ENCODE results near the gene UBE2K. TPM values are rescaled to one million over a fixed set of nuclear protein-coding genes. Genes with fewer than 3 reads are reported as not detected.
A peak's percentile ranks its signal among the peaks of the same experiment; 100 is the strongest.
"Not testable (repeated sequence)": the region's sequence is repeated elsewhere in the genome, so short reads cannot be mapped to it uniquely, and the experiment has no call there.

UBE2K gene
- total RNA-seq, 2 experiments from 2014 or later: 82.3 to 86.5 TPM

DNA sequence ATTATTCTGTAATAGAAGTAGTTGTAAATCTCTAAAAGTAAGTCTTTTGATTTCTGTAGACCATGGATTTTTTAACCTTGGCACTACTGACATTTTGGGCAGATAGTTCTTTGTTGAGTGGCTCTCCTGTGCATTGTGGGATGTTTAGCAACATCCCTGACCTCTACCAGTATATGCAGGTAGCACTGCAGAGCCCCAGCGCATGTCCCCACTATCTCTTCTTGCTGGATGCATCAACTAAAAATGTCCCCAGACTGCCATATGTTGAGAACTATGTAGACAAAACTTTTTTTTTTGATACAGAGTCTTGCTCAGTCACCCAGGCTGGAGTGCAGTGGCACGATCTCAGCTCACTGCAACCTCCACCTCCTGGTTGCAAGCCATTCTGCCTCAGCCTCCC is 4.8 kb downstream of the UBE2K start:
- no peak overlapping the region for H3K4me3 Mint-ChIP-seq
- H3K9me3 Mint-ChIP-seq: no peaks in the 10 kb centered on the region
- peaks cover 42% of the 10 kb centered on the region for H3K36me3 Mint-ChIP-seq (ENCODE audit: low read depth)
- ChIA-PET CTCF (no interaction called here), POLR2A (interaction anchor here (0.7 kb wide), 2 partner anchors 108 to 657 kb away, joined by 3 read pairs; no protein-coding TSS in a partner anchor)
- H3K27ac Mint-ChIP-seq: peak overlapping the region; percentile 6
- H3K27me3 Mint-ChIP-seq: no peaks in the 10 kb centered on the region
- H3K4me1 Mint-ChIP-seq: peaks cover 34% of the 10 kb centered on the region
- DNase-seq: no peak

DNA sequence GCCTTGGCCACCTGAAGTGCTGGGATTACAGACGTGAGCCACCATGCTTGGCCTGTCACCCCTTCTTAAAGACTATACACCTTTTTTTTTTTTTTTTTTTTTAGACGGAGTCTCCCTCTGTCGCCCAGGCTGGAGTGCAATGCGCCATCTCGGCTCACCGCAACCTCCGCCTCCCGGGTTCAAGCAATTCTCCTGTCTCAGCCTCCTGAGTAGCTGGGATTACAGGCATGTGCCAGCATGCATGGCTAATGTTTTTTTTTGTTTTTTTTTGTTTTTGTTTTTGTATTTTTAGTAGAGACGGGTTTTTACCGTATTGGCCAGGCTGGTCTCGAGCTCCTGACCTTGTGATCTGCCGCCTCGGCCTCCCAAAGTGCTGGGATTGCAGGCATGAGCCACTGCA is 6.9 kb downstream of the UBE2K start:
- DNase-seq, H3K27ac Mint-ChIP-seq, H3K9me3 Mint-ChIP-seq, H3K27me3 Mint-ChIP-seq, H3K4me3 Mint-ChIP-seq, POLR2A ChIA-PET: not testable (repeated sequence)
- peaks cover 45% of the 10 kb centered on the region for H3K4me1 Mint-ChIP-seq
- CTCF ChIA-PET: interaction anchor here (0.7 kb wide), 1 partner anchor 271 kb away, joined by 3 read pairs; no protein-coding TSS in a partner anchor
- peaks cover 29% of the 10 kb centered on the region for H3K36me3 Mint-ChIP-seq (ENCODE audit: low read depth)

DNA sequence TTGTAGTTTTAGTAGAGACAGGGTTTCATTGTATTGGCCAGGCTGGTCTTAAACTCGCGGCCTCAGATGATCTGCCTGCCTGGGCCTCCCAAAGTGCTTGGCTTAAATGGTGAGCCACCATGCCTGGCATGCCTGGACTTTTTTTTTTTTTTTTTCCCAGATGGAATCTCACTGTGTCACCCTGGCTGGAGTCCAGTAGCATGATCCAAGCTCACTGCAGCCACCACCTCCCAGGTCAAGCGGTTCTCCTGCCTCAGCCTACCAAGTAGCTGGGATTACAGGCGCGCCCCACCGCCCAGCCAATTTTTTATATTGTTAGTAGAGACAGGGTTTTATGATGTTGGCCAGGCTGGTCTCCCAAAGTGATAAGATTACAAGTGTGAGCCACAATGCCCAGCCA is 8.4 kb downstream of the UBE2K start:
- H3K4me1 Mint-ChIP-seq: peaks cover 38% of the 10 kb centered on the region
- H3K4me3 Mint-ChIP-seq: no peak overlapping the region
- H3K9me3 Mint-ChIP-seq: no peaks in the 10 kb centered on the region
- H3K36me3 Mint-ChIP-seq (ENCODE audit: low read depth): peaks cover 25% of the 10 kb centered on the region
- ChIA-PET CTCF (no interaction called here), POLR2A (interaction anchor here (1.0 kb wide), 1 partner anchor 15 kb away, joined by 3 read pairs; no protein-coding TSS in a partner anchor)
- DNase-seq: no peak
- H3K27ac Mint-ChIP-seq: peak overlapping the region; percentile 3
- H3K27me3 Mint-ChIP-seq: no peaks in the 10 kb centered on the region

DNA sequence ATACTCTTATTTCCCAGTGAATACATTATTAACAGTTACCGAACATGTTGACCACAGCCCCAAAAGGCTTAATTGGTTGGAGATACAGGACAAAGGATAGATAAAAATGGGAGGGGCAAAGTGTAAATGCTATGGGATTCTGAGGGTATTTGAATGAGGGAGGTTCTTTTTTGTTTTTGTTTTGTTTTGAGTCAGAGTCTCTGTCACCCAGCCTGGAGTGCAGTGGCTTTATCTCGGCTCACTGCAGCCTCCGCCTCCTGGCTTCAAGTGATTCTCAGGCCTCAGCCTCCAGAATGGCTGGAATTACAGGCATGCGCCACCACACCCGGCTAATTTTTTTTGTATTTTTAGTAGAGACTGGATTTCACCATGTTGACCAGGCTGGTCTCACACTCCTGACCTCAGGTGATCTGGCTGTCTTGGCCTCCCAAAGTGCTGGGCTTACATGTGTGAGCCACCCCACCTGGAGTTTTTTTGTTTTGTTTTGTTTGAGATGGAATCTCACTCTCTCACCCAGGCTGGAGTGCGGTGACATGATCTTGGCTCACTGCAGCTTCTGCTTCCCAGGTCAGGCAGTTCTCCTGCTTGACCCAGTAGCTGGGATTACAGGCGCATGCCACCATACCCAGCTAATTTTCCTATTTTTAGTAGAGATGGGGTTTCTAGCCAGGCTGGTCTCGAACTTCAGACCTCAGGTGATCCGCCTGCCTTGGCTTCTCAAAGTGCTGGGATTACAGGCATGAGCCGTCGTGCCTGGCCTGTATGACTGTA is 9.0 kb downstream of the UBE2K start:
- ChIA-PET CTCF (no interaction called here), POLR2A (interaction anchor here (1.0 to 1.3 kb wide), 2 partner anchors 9 to 14 kb away, joined by 3 to 7 read pairs; partner anchors contain the start of gene UBE2K)
- Mint-ChIP-seq H3K4me3 (no peak overlapping the region), H3K27me3 (no peaks in the 10 kb centered on the region), H3K36me3 (ENCODE audit: low read depth) (peaks cover 25% of the 10 kb centered on the region), H3K4me1 (peaks cover 42% of the 10 kb centered on the region), H3K9me3 (no peaks in the 10 kb centered on the region), H3K27ac (peak overlapping the region; percentile 3)
- no peak for DNase-seq

DNA sequence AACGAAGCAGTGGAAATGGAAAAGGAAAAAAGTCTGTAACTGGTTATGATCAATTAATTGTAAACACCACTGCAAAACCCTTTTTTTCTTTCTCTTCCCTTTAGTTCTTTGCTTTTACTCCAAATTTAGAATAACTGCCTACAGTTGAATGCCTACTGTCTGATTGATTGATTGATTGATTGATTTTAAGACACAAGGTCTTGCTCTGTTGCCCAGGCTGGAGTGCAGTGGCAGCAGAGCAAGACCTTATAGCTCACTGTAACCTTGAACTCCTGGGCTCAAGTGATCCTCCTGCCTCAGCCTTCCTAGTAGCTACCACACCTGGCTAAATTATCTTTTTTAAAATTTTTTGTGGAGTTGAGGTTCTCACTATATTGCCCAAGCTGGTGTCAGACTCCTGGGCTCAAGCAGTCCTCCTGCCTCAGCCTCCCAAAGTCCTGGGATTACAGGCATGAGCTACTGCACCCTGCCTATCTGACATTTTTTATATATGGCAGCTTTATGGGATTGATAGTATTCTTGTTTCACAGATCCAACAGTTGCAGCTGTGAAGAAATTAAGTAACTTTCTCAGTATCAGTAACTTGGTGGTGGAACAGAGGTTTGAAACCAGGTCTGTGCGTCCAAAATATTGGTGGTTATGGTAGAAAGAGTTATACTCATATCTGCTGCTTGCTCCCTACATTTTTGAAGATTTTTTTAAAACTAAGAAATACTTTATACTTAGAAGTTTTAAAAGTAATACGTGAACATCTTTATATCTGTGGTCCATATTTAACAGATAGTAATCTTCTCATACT is 12.4 kb downstream of the UBE2K start:
- Mint-ChIP-seq H3K4me1 (peaks cover 48% of the 10 kb centered on the region), H3K27me3 (no peaks in the 10 kb centered on the region), H3K9me3 (no peaks in the 10 kb centered on the region), H3K36me3 (ENCODE audit: low read depth) (peaks cover 18% of the 10 kb centered on the region), H3K4me3 (no peak overlapping the region), H3K27ac (no peak overlapping the region)
- CTCF ChIA-PET: interaction anchor here (1.0 kb wide), 1 partner anchor 12 kb away, joined by 5 read pairs; no protein-coding TSS in a partner anchor
- no peak for DNase-seq
- POLR2A ChIA-PET: interaction anchor here (1.8 kb wide), 1 partner anchor 12 kb away, joined by 8 read pairs; the partner anchor contains the start of gene UBE2K

DNA sequence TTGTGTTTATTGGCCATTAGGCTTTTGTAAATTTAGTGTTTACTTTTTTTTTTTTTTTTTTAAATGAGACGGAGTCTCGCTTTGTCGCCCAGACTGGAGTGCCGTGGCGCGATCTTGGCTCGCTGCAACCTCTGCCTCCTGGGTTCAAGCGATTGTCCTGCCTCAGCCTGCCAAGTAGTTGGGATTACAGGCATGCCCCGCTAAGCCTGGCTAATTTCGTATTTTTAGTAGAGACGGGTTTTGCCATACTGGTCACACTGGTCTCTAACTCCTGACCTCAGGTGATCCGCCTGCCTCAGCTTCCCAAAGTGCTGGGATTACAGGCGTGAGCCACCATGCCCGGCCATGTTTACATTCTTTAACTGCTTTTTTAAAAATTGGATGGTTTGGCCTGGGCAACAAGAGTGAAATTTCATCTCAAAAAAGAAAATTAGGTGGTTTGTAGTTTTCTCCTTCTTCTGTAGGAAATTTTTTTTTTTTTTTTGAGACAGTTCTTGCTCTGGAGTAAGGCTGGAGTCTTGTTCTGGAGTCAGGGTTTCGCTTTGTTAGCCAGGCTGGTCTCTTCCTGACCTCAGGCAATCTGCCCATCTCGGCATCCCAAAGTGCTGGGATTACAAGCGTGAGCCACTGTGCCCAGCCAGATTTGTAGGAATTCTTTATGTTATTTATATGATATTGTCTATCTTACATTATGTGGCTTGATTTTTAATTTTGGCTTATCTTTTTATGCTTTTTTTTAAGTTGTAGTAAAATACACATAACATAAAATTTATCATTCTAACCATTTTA is 15.1 kb downstream of the UBE2K start:
- peaks cover 53% of the 10 kb centered on the region for H3K4me1 Mint-ChIP-seq
- POLR2A ChIA-PET: interaction anchor here (1.9 kb wide), 1 partner anchor 15 kb away, joined by 6 read pairs; the partner anchor contains the start of gene UBE2K

DNA sequence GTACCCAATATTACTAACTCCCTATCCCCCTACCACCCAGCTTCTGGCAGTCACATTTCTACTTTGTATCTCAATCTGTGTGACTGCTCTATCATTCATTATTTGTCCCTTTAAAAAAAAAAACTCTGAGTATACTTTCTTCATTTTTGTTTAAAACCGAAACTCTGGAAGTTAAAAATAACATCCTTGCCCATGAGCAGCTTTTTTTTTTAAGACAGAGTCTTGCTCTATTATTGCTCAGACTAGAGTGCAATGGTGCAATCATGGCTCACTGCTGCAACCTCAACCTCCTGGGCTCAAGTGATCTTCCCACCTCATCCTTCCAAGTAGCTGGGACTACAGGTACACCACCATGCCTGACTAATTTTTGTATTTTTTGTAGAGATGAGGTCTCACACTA is 15.8 kb downstream of the UBE2K start:
- H3K4me1 Mint-ChIP-seq: peaks cover 51% of the 10 kb centered on the region
- no peaks in the 10 kb centered on the region for H3K9me3 Mint-ChIP-seq
- CTCF ChIA-PET: no interaction called here
- H3K4me3 Mint-ChIP-seq: no peak overlapping the region
- H3K27me3 Mint-ChIP-seq: no peaks in the 10 kb centered on the region
- DNase-seq: no peak
- POLR2A ChIA-PET: interaction anchor here (1.9 kb wide), 1 partner anchor 16 kb away, joined by 6 read pairs; the partner anchor contains the start of gene UBE2K
- H3K36me3 Mint-ChIP-seq (ENCODE audit: low read depth): peaks cover 28% of the 10 kb centered on the region
- H3K27ac Mint-ChIP-seq: no peak overlapping the region

More for the DNA sequence above, 15.1 kb downstream of the UBE2K start:
- no peaks in the 10 kb centered on the region for H3K27me3 Mint-ChIP-seq
- H3K4me3 Mint-ChIP-seq: no peak overlapping the region
- no peak for DNase-seq
- H3K36me3 Mint-ChIP-seq (ENCODE audit: low read depth): peaks cover 27% of the 10 kb centered on the region
- H3K9me3 Mint-ChIP-seq: no peaks in the 10 kb centered on the region
- CTCF ChIA-PET: no interaction called here
- H3K27ac Mint-ChIP-seq: no peak overlapping the region

DNA sequence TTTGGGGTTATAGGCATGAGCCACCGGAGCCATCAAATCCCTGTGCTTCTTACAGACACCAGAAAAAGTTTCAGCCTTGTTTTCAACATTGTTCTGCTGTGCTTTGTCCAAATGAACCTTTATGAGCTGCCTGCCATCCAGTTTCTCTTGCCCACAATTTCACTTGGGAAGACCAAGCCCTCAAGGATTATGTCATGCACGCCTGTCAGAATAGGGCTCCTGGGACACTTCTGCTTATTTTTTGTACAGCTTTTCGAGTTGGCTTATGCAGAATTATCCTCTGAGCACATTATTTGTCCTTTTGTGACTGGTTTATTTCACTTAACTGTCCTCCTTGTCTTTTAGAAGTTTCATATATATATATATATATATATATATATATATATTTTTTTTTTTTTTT is 16.2 kb downstream of the UBE2K start:
- H3K27me3 Mint-ChIP-seq: no peaks in the 10 kb centered on the region
- H3K27ac Mint-ChIP-seq: no peak overlapping the region

DNA sequence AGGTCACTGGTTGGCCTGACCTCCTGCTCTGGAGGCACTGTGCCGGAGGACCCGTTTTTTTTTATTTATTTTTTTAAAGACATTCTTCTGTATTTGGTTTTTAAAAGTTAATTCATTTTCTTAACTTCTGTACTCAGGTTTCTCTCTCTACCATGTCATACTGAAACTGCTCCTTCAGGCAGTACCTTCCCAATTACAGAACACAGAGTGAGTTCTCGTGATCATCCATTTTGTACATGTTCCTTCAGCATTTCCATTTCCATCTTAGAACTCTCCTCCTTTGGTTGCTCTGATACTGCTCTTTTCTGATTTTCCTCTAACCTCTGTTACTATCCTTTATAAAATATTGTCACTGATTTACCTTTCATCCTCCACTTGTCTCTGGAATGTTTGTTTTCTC is 17.9 kb downstream of the UBE2K start:
- no peaks in the 10 kb centered on the region for H3K9me3 Mint-ChIP-seq
- CTCF ChIA-PET: no interaction called here
- peaks cover 34% of the 10 kb centered on the region for H3K36me3 Mint-ChIP-seq (ENCODE audit: low read depth)
- peaks cover 56% of the 10 kb centered on the region for H3K4me1 Mint-ChIP-seq
- POLR2A ChIA-PET: no interaction called here
- no peaks in the 10 kb centered on the region for H3K27me3 Mint-ChIP-seq
- H3K27ac Mint-ChIP-seq: no peak overlapping the region
- H3K4me3 Mint-ChIP-seq: no peak overlapping the region
- DNase-seq: no peak

More for the DNA sequence above, 16.2 kb downstream of the UBE2K start:
- peaks cover 51% of the 10 kb centered on the region for H3K4me1 Mint-ChIP-seq
- DNase-seq: no peak
- H3K36me3 Mint-ChIP-seq (ENCODE audit: low read depth): peaks cover 28% of the 10 kb centered on the region
- ChIA-PET POLR2A (interaction anchor here (1.9 kb wide), 1 partner anchor 16 kb away, joined by 6 read pairs; the partner anchor contains the start of gene UBE2K), CTCF (no interaction called here)
- H3K9me3 Mint-ChIP-seq: no peaks in the 10 kb centered on the region
- no peak overlapping the region for H3K4me3 Mint-ChIP-seq

DNA sequence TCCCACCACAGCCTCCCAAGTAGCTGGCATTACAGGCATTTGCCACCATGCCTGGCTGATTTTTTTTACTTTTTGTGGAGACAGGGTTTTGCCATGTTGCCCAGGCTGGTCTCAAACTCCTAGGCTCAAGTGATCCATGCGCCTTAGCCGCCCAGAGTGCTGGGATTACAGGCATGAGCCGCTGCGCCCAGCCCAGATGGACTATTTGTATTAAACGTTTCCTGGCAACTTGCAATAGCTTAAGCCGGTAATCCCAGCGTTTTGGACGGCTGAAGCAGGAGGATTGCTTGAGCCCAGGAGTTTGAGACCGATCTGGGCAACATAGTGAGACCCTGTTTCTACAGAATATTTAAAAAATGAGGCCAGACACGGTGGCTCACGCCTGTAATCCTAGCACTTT is 18.4 kb downstream of the UBE2K start:
- Mint-ChIP-seq H3K9me3 (no peaks in the 10 kb centered on the region), H3K27me3 (no peaks in the 10 kb centered on the region), H3K36me3 (ENCODE audit: low read depth) (peaks cover 37% of the 10 kb centered on the region), H3K27ac (no peak overlapping the region), H3K4me1 (peaks cover 56% of the 10 kb centered on the region), H3K4me3 (no peak overlapping the region)
- no peak for DNase-seq
- ChIA-PET POLR2A (no interaction called here), CTCF (no interaction called here)

DNA sequence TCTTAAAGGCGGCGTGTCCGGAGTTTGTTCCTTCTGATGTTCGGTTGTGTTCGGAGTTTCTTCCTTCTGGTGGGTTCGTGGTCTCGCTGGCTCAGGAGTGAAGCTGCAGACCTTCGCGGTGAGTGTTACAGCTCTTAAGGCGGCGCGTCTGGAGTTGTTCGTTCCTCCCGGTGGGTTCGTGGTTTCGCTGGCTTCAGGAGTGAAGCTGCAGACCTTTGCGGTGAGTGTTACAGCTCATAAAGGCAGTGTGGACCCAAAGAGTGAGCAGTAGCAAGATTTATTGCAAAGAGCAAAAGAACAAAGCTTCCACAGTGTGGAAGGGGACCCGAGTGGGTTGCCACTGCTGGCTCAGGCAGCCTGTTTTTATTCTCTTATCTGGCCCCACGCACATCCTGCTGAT is 19.8 kb downstream of the UBE2K start:
- CTCF ChIA-PET: not testable (repeated sequence)
- peaks cover 34% of the 10 kb centered on the region for H3K36me3 Mint-ChIP-seq (ENCODE audit: low read depth)

DNA sequence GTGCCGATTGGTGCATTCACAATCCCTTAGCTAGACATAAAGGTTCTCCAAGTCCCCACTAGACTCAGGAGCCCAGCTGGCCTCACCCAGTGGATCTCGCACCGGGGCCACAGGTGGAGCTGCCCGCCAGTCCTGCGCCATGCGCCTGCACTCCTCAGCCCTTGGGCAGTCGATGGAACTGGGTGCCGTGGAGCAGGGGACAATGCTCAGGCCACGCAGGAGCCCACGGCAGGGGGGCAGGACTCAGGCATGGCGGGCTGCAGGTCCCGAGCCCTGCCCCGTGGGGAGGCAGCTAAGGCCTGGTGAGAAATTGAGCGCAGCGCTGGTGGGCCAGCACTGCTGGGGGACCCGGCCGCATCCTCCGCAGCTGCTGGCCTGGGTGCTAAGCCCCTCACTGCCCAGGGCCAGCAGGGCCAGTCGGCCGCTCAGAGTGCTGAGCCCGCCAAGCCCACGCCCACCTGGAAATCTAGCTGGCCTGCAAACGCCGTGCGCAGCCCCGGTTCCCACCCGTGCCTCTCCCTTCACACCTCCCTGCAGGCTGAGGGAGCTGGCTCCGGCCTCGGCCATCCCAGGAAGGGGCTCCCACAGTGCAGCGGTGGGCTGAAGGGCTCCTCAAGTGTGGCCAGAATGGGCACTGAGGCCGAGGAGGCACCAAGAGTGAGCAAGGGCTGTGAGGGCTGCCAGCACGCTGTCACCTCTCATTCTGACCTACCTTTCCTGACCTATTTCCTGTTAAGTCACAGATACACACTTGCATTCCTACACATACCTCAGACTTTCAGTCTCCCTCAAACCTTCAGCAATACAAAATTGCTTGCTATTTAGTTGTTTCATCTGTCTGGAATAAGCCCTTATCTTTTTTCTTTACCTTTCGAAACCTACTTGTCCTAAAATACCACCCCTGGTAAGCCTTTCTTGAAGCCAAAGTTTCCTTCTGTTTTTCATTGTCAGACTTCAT is 20.7 kb downstream of the UBE2K start:
- DNase-seq: no peak
- Mint-ChIP-seq H3K4me3 (no peak overlapping the region), H3K4me1 (peaks cover 50% of the 10 kb centered on the region), H3K9me3 (no peaks in the 10 kb centered on the region), H3K36me3 (ENCODE audit: low read depth) (peaks cover 34% of the 10 kb centered on the region), H3K27me3 (no peaks in the 10 kb centered on the region), H3K27ac (no peak overlapping the region)
- ChIA-PET CTCF (no interaction called here), POLR2A (interaction anchor here (1.2 kb wide), 1 partner anchor 20 kb away, joined by 3 read pairs; no protein-coding TSS in a partner anchor)

More for the DNA sequence above, 19.8 kb downstream of the UBE2K start:
- not testable (repeated sequence) for H3K4me3 Mint-ChIP-seq, H3K9me3 Mint-ChIP-seq, H3K27ac Mint-ChIP-seq, H3K27me3 Mint-ChIP-seq, DNase-seq
- POLR2A ChIA-PET: interaction anchor here (1.2 kb wide), 1 partner anchor 19 kb away, joined by 3 read pairs; no protein-coding TSS in a partner anchor
- peaks cover 53% of the 10 kb centered on the region for H3K4me1 Mint-ChIP-seq
